Stimulated activated naive B cell treated with anti-CD40 and anti-IgM and Interleukin-4, amounts not matched to agents 10 μg/mL and 1 μg/mL and 100 μg/mL, for 72 hours (primary cell): Measurements from ENCODE around the gene BZW2.
A peak's percentile ranks its signal among the peaks of the same experiment; 100 is the strongest.

ENCODE experiments used
- ATAC-seq, 2 donors: fragments of 150-1000 bp; cut with Tn5 transposase; replicated peaks; 2 replicates each; pipeline ENCODE4 v1.10.0; 2021; ENCODE audit warnings: moderate library complexity in 1 of 2
- DNase-seq: peaks from one replicate; pipeline ENCODE4 v3.0.0; 2021
- H3K27ac Mint-ChIP-seq: one replicate; pipeline ENCODE4 v1.8.0; 2022; ENCODE audit warnings: mild to moderate bottlenecking, mixed read lengths
- H3K27me3 Mint-ChIP-seq, 2 donors: one replicate each; pipeline ENCODE4 v1.8.0; 2022; ENCODE audit warnings: mixed read lengths in 2 of 2
- H3K36me3 Mint-ChIP-seq, 2 donors: one replicate each; pipeline ENCODE4 v1.8.0; 2022; ENCODE audit warnings: mixed read lengths in 2 of 2, mild to moderate bottlenecking in 1 of 2
- H3K4me1 Mint-ChIP-seq, 2 donors: one replicate each; pipeline ENCODE4 v1.8.0; 2022; ENCODE audit warnings: mixed read lengths in 2 of 2, mild to moderate bottlenecking in 1 of 2
- H3K4me3 Mint-ChIP-seq, 2 donors: one replicate each; pipeline ENCODE4 v1.8.0; 2022; ENCODE audit warnings: mild to moderate bottlenecking in 2 of 2, mixed read lengths in 2 of 2, moderate library complexity in 1 of 2
- H3K9me3 Mint-ChIP-seq, 2 donors: one replicate each; pipeline ENCODE4 v1.8.0; 2022; ENCODE audit warnings: mixed read lengths in 2 of 2, mild to moderate bottlenecking in 1 of 2

Gene BZW2

GRCh38 chr7:16745645-16746044, 99.7 kb downstream of the BZW2 start:
- no peaks in the 10 kb centered on the region for H3K9me3 Mint-ChIP-seq
- no peak overlapping the region for H3K27ac Mint-ChIP-seq
- H3K27me3 Mint-ChIP-seq = peaks cover 0 to 5% of the 10 kb centered on the region in 2 donors
- no peak for ATAC-seq
- no peak overlapping the region for H3K4me3 Mint-ChIP-seq
- H3K4me1 Mint-ChIP-seq = peaks cover 2 to 7% of the 10 kb centered on the region in 2 donors
- no peak for DNase-seq
- H3K36me3 Mint-ChIP-seq = no peaks in the 10 kb centered on the region

- no peaks in the 10 kb centered on the region for H3K9me3 Mint-ChIP-seq
- peaks cover 4 to 7% of the 10 kb centered on the region in 2 donors for H3K4me1 Mint-ChIP-seq
- no peak for DNase-seq
- H3K27ac Mint-ChIP-seq = no peak overlapping the region
- H3K4me3 Mint-ChIP-seq = no peak overlapping the region
- peaks cover 0 to 5% of the 10 kb centered on the region in 2 donors for H3K27me3 Mint-ChIP-seq
- H3K36me3 Mint-ChIP-seq = no peaks in the 10 kb centered on the region
- no peak for ATAC-seq
These were observed 101.1 kb downstream of the BZW2 start for GRCh38 chr7:16747102-16747501.

- Mint-ChIP-seq H3K9me3 (no peaks in the 10 kb centered on the region), H3K36me3 (peaks cover 0 to 4% of the 10 kb centered on the region in 2 donors), H3K27me3 (no peaks in the 10 kb centered on the region), H3K4me3 (peak within 1 kb of the TSS; percentile 92 to 98), H3K27ac (peak within 1 kb of the TSS; percentile 93), H3K4me1 (peaks cover 26 to 33% of the 10 kb centered on the region in 2 donors)
- DNase-seq (peak; percentile 81), ATAC-seq (peak; percentile 89 to 92)
These were observed 107.3 kb downstream of the BZW2 start, which contains the start of gene TSPAN13 for GRCh38 chr7:16753102-16753931. Gene TSPAN13 (plus strand): TSS chr7:16753755. CDS start chr7:16753968, 213 bp downstream.

GRCh38 chr7:16753932-16754855, 108.2 kb downstream of the BZW2 start:
- H3K27me3 Mint-ChIP-seq = no peaks in the 10 kb centered on the region
- peaks cover 2 to 3% of the 10 kb centered on the region in 2 donors for H3K9me3 Mint-ChIP-seq
- peak overlapping the region; percentile 92 to 98 for H3K4me3 Mint-ChIP-seq
- H3K36me3 Mint-ChIP-seq = peaks cover 2 to 7% of the 10 kb centered on the region in 2 donors
- DNase-seq (peak; percentile 23), ATAC-seq (peak; percentile 48 to 54)
- peaks cover 27 to 37% of the 10 kb centered on the region in 2 donors for H3K4me1 Mint-ChIP-seq
- H3K27ac Mint-ChIP-seq = peak overlapping the region; percentile 93

- DNase-seq (no peak), ATAC-seq (no peak)
- peaks cover 7% of the 10 kb centered on the region in 2 donors for H3K9me3 Mint-ChIP-seq
- peaks cover 6 to 12% of the 10 kb centered on the region in 2 donors for H3K36me3 Mint-ChIP-seq
- H3K27me3 Mint-ChIP-seq = no peaks in the 10 kb centered on the region
- peak overlapping the region; percentile 93 for H3K27ac Mint-ChIP-seq
- peak overlapping the region; percentile 92 to 98 for H3K4me3 Mint-ChIP-seq
- H3K4me1 Mint-ChIP-seq = peaks cover 32 to 44% of the 10 kb centered on the region in 2 donors
These were observed 108.9 kb downstream of the BZW2 start for GRCh38 chr7:16754856-16755317.

- peaks cover 7 to 8% of the 10 kb centered on the region in 2 donors for H3K9me3 Mint-ChIP-seq
- H3K4me1 Mint-ChIP-seq = peaks cover 37 to 49% of the 10 kb centered on the region in 2 donors
- H3K27me3 Mint-ChIP-seq = no peaks in the 10 kb centered on the region
- H3K4me3 Mint-ChIP-seq = peak overlapping the region; percentile 92 to 98
- no peak overlapping the region for H3K27ac Mint-ChIP-seq
- no peak for ATAC-seq
- H3K36me3 Mint-ChIP-seq = peaks cover 12 to 17% of the 10 kb centered on the region in 2 donors
- DNase-seq = no peak
These were observed 109.4 kb downstream of the BZW2 start for GRCh38 chr7:16755397-16755796.
